ENCODE results near the gene PEX6.
"Not testable (repeated sequence)": the region's sequence is repeated elsewhere in the genome, so short reads cannot be mapped to it uniquely, and the experiment has no call there.

PEX6 gene

GRCh38 chr6:42963855-42964605 lies 15.0 kb downstream of the PEX6 start:
- DNase-seq (ENCODE audit: low spot score) = no peak

GRCh38 chr6:42963179-42963854 lies 15.7 kb downstream of the PEX6 start:
- no peak for DNase-seq (ENCODE audit: low spot score)

GRCh38 chr6:42962502-42963178 lies 16.3 kb downstream of the PEX6 start:
- no peak for DNase-seq (ENCODE audit: low spot score)

- DNase-seq (ENCODE audit: low spot score) = no peak
These were observed 16.9 kb downstream of the PEX6 start for GRCh38 chr6:42962096-42962495.

- no peak for DNase-seq (ENCODE audit: low spot score)
These were observed 17.9 kb downstream of the PEX6 start for GRCh38 chr6:42961020-42961470.

GRCh38 chr6:42960243-42961019 lies 18.6 kb downstream of the PEX6 start, which contains the start of gene GNMT:
TSS of gene GNMT (plus strand) at chr6:42960754. CDS start at chr6:42960768, 14 bp downstream.
- peak; percentile 68 for DNase-seq (ENCODE audit: low spot score)

GRCh38 chr6:42959917-42960242 lies 19.1 kb downstream of the PEX6 start:
- no peak for DNase-seq (ENCODE audit: low spot score)

GRCh38 chr6:42958125-42958524 lies 20.9 kb downstream of the PEX6 start:
- DNase-seq (ENCODE audit: low spot score) = no peak

- DNase-seq (ENCODE audit: low spot score) = not testable (repeated sequence)
These were observed 24.6 kb downstream of the PEX6 start for GRCh38 chr6:42954405-42954804.

GRCh38 chr6:42952389-42952788 lies 26.6 kb downstream of the PEX6 start:
- DNase-seq (ENCODE audit: low spot score) = no peak

GRCh38 chr6:42947950-42948349 lies 31.0 kb downstream of the PEX6 start:
- DNase-seq (ENCODE audit: low spot score) = no peak

GRCh38 chr6:42942444-42942843 lies 36.5 kb downstream of the PEX6 start:
- DNase-seq (ENCODE audit: low spot score) = no peak

GRCh38 chr6:42941356-42941755 lies 37.6 kb downstream of the PEX6 start:
- DNase-seq (ENCODE audit: low spot score) = not testable (repeated sequence)

- DNase-seq (ENCODE audit: low spot score) = no peak
These were observed 38.4 kb downstream of the PEX6 start for GRCh38 chr6:42940493-42941045.

GRCh38 chr6:42939810-42940167 lies 39.2 kb downstream of the PEX6 start:
- no peak for DNase-seq (ENCODE audit: low spot score)

- no peak for DNase-seq (ENCODE audit: low spot score)
These were observed 39.8 kb downstream of the PEX6 start for GRCh38 chr6:42938987-42939809.

GRCh38 chr6:42938428-42938796 lies 40.6 kb downstream of the PEX6 start:
- DNase-seq (ENCODE audit: low spot score) = no peak

GRCh38 chr6:42937548-42938427 lies 41.2 kb downstream of the PEX6 start:
- DNase-seq (ENCODE audit: low spot score) = no peak

GRCh38 chr6:42936398-42936797 lies 42.6 kb downstream of the PEX6 start:
- no peak for DNase-seq (ENCODE audit: low spot score)

- no peak for DNase-seq (ENCODE audit: low spot score)
These were observed 43.7 kb downstream of the PEX6 start for GRCh38 chr6:42935322-42935721.
